ENCODE results near the gene FLT3. TPM values are rescaled to one million over a fixed set of nuclear protein-coding genes. Genes with fewer than 3 reads are reported as not detected.

The FLT3 gene
- polyA plus RNA-seq, 3 donors, result 2.1 to 5.3 (median 3.7) TPM

DNA sequence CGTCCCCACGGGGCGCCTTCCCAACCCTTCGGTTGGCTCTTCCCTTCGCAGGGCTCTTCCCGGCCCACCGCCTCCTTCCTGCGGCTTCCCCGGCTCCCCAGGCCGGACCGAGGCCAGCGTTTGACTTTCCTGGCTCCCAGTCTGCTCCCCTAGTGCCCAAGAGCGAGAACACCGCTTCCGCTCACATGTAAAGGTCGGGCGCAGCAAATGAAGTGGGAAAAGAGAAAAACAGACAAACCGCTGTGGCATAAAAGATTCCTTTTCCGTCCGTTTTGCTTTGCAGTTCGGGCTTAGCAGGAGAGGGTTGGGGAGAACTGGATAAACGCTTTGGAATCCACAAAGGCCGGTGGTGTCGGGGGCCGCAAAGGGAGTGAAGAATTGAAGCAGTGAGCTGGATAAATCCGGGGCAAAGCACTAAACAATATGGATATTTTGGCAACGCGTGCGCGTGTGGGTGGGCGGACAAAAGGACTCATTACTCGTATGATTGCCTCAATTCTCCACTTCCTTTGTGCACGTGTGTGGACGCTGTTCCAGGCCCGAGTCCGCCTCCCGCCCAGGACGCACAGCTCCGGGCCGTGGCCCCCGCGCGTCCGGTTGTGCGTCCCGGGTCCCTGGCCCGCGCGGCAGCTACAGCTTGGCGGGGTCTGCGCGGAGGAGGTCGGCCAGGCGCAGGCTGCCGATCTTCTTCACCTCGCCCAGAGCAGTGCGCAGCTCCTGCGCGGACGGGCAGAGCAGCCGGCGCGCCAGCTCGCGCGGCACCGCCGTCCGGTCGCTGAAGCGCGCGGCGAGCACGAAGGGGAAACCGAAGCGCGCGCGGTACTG lies 122.7 kb downstream of the FLT3 start:
- Mint-ChIP-seq H3K4me1 (peaks cover 29% of the 10 kb centered on the region), H3K9me3 (peaks cover 0 to 20% (median 4%) of the 10 kb centered on the region in 7 donors), H3K27ac (no peak overlapping the region), H3K4me3 (peak overlapping the region in 1 of 2 donors; percentile 92), H3K27me3 (ENCODE audit: low read depth in 3 of 3) (peaks cover 93 to 99% (median 96%) of the 10 kb centered on the region in 3 donors), H3K36me3 (no peaks in the 10 kb centered on the region)
- Histone ChIP-seq H3K27me3 (ENCODE audit: control insufficient read depth in 2 of 2, insufficient read depth in 2 of 2, low read length in 2 of 2) (peaks cover 90 to 95% of the 10 kb centered on the region in 2 donors), H3K79me2 (ENCODE audit: insufficient read depth, low read length) (no peaks in the 10 kb centered on the region), H3K4me1 (ENCODE audit: control insufficient read depth in 1 of 2, insufficient read depth in 2 of 2, low read length in 2 of 2) (peaks cover 8 to 12% of the 10 kb centered on the region in 2 donors), H3K36me3 (replicated peaks in 1 of 2; ENCODE audit: control insufficient read depth in 1 of 2, insufficient read depth in 2 of 2, low read length in 2 of 2) (no peaks in the 10 kb centered on the region), H3K9me3 (replicated peaks in 1 of 2; ENCODE audit: control insufficient read depth in 1 of 2, insufficient read depth in 1 of 2, low read length in 2 of 2) (peaks cover 0 to 37% of the 10 kb centered on the region in 2 donors), H4K20me1 (ENCODE audit: insufficient read depth, low read length) (no peaks in the 10 kb centered on the region), H3K27ac (ENCODE audit: low read depth in 1 of 2, low read length in 2 of 2) (no peak overlapping the region), H3K4me2 (replicated peaks; ENCODE audit: extremely low read depth, low read length, poor library complexity, severe bottlenecking) (no peak overlapping the region), H2AFZ (ENCODE audit: insufficient read depth, low read depth, low read length, poor library complexity, severe bottlenecking) (no peak overlapping the region), H3K9ac (ENCODE audit: insufficient read depth, low read length, poor library complexity, severe bottlenecking) (no peak overlapping the region), H3K4me3 (replicated peaks in 1 of 3; ENCODE audit: low read depth in 2 of 3, low read length in 3 of 3) (no peak overlapping the region)
- no peak for DNase-seq
- WGBS (ENCODE audit: insufficient coverage), result 2% methylated on average over 78 of the region's 80 CpGs
- TF ChIP-seq, protein P1, sequence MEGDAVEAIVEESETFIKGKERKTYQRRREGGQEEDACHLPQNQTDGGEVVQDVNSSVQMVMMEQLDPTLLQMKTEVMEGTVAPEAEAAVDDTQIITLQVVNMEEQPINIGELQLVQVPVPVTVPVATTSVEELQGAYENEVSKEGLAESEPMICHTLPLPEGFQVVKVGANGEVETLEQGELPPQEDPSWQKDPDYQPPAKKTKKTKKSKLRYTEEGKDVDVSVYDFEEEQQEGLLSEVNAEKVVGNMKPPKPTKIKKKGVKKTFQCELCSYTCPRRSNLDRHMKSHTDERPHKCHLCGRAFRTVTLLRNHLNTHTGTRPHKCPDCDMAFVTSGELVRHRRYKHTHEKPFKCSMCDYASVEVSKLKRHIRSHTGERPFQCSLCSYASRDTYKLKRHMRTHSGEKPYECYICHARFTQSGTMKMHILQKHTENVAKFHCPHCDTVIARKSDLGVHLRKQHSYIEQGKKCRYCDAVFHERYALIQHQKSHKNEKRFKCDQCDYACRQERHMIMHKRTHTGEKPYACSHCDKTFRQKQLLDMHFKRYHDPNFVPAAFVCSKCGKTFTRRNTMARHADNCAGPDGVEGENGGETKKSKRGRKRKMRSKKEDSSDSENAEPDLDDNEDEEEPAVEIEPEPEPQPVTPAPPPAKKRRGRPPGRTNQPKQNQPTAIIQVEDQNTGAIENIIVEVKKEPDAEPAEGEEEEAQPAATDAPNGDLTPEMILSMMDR (IDR thresholded peaks at IDR 0.05), result no peak
- intact Hi-C loops (cut with micrococcal nuclease), result no loop called here

DNA sequence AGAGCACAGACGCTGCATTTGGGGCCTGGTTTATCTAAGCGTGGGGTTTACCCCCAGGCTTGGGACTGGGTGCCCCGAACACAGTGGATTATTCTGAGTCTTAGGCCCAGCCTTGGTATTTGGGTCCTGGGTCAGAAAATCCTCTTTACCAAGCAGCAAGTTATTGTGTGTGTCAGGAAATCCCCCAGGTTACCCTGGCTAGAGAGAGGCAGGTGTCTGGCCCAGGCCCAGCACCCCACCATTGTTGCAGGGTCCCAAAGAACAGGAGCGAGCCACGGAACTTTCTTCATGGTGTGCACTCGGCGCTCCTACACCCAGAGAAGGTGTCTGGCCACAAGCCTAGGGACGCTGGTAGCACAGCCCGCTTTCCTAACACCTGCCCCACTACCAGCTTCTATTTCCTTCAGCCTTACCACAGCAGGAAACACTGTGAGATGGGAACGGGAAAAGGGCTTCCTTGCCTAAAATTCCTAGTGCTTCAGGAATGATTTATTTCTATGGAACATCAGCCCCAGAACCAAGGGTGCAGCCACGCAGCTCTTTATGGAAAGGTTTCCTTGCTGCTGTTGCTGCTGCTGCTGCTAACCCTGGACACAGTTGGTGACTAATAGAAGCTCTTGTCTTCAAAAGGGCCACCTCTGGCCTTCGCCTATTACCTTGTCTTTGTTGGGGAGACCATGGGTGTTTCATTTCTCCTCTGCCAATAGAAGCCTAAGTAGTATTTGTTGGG lies 123.8 kb downstream of the FLT3 start:
- TF ChIP-seq, protein P1 (IDR thresholded peaks at IDR 0.05), result no peak
- intact Hi-C loops (cut with micrococcal nuclease), result no loop called here
- Histone ChIP-seq H3K4me3 (replicated peaks in 1 of 3; ENCODE audit: low read depth in 2 of 3, low read length in 3 of 3) (no peak overlapping the region), H3K36me3 (replicated peaks in 1 of 2; ENCODE audit: control insufficient read depth in 1 of 2, insufficient read depth in 2 of 2, low read length in 2 of 2) (no peaks in the 10 kb centered on the region), H2AFZ (ENCODE audit: insufficient read depth, low read depth, low read length, poor library complexity, severe bottlenecking) (no peak overlapping the region), H3K27ac (ENCODE audit: low read depth in 1 of 2, low read length in 2 of 2) (no peak overlapping the region), H3K4me2 (replicated peaks; ENCODE audit: extremely low read depth, low read length, poor library complexity, severe bottlenecking) (no peak overlapping the region), H3K27me3 (ENCODE audit: control insufficient read depth in 2 of 2, insufficient read depth in 2 of 2, low read length in 2 of 2) (peaks cover 89 to 95% of the 10 kb centered on the region in 2 donors), H3K9ac (ENCODE audit: insufficient read depth, low read length, poor library complexity, severe bottlenecking) (no peak overlapping the region), H4K20me1 (ENCODE audit: insufficient read depth, low read length) (no peaks in the 10 kb centered on the region), H3K4me1 (ENCODE audit: control insufficient read depth in 1 of 2, insufficient read depth in 2 of 2, low read length in 2 of 2) (peaks cover 8 to 12% of the 10 kb centered on the region in 2 donors), H3K79me2 (ENCODE audit: insufficient read depth, low read length) (no peaks in the 10 kb centered on the region), H3K9me3 (replicated peaks in 1 of 2; ENCODE audit: control insufficient read depth in 1 of 2, insufficient read depth in 1 of 2, low read length in 2 of 2) (peaks cover 0 to 45% of the 10 kb centered on the region in 2 donors)
- no peak overlapping the region for H3K27ac Mint-ChIP-seq
- peaks cover 92 to 99% (median 99%) of the 10 kb centered on the region in 3 donors for H3K27me3 Mint-ChIP-seq (ENCODE audit: low read depth in 3 of 3)
- 13% methylated on average over 8 of the region's 12 CpGs for WGBS (ENCODE audit: insufficient coverage)
- H3K36me3 Mint-ChIP-seq, result no peaks in the 10 kb centered on the region
- peaks cover 0 to 20% (median 4%) of the 10 kb centered on the region in 7 donors for H3K9me3 Mint-ChIP-seq
- peaks cover 29% of the 10 kb centered on the region for H3K4me1 Mint-ChIP-seq
- no peak for DNase-seq
- H3K4me3 Mint-ChIP-seq, result peak overlapping the region in 1 of 2 donors; percentile 85
